ENCODE data around the gene ACVR1C. TPM values are rescaled to one million over a fixed set of nuclear protein-coding genes. Genes with fewer than 3 reads are reported as not detected.

ACVR1C gene
- total and polyA plus RNA-seq, 7 donors, result 0.13 to 1.9 (median 1.1) TPM

DNA sequence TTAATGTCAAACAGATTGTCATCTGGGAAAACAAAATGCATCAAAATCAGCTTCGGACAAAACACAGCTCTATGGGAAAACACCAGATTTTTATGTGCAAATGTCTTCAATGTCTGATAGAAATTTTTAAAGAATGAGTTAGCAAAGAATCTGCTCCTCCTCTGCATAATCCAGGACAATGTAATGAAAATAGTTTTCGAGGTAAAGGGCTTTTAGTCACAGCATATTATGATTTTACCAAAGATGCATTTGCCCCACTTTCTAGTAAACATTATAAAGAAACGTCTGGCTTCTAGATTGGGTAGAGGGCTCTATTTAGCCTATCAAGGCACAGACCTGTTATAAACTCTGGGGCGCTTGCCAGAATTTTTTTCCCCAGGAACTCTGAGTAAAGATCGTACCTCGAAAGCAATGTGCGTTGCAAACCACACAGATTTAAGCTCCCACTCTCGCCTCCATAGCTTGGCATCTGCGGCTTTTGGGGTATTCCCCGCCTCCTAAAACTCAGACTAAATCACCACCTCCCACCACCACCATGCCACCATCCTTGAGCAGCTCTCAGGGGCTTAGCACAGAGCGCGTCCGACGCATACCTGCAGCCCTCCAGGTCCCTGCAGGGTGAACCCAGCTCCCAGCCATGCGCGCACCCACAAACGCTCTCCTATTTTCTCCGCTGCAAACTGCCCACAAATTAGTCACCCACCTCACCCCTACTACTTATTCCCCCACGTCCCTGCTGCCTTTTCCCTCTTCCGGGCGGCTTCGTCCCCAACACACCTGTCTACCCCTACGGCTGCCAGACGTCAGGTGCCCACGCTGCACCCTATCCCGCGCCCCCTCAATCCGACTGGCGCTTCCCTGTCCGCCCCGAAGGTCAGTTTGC lies 829 bp downstream of the ACVR1C start:
- no peaks in the 10 kb centered on the region for H3K36me3 ChIP-seq (ENCODE audit: insufficient read depth in 1 of 2, low read depth in 1 of 2)
- H3K4me3 ChIP-seq, result peak overlapping the region; percentile 77
- H3K9me3 ChIP-seq, result no peaks in the 10 kb centered on the region
- peaks cover 0 to 6% (median 4%) of the 10 kb centered on the region in 3 donors for H3K27me3 ChIP-seq (ENCODE audit: insufficient read depth in 3 of 3, low read length in 2 of 3)
- H3K27ac ChIP-seq, result no peak overlapping the region
- no peaks in the 10 kb centered on the region for H3K4me1 ChIP-seq
- DNase-seq, result no peak
- intact Hi-C loops (cut with DNase I), result loop anchor here in 1 of 2 donors (10.0 kb wide), 1 partner anchor 377 kb away; no protein-coding TSS in a partner anchor
- WGBS, 3 donors, result 4% methylated on average over 31 of the region's 31 CpGs
- ATAC-seq, result peak; percentile 4 to 19 (median 12)
- TF ChIP-seq, protein P1, sequence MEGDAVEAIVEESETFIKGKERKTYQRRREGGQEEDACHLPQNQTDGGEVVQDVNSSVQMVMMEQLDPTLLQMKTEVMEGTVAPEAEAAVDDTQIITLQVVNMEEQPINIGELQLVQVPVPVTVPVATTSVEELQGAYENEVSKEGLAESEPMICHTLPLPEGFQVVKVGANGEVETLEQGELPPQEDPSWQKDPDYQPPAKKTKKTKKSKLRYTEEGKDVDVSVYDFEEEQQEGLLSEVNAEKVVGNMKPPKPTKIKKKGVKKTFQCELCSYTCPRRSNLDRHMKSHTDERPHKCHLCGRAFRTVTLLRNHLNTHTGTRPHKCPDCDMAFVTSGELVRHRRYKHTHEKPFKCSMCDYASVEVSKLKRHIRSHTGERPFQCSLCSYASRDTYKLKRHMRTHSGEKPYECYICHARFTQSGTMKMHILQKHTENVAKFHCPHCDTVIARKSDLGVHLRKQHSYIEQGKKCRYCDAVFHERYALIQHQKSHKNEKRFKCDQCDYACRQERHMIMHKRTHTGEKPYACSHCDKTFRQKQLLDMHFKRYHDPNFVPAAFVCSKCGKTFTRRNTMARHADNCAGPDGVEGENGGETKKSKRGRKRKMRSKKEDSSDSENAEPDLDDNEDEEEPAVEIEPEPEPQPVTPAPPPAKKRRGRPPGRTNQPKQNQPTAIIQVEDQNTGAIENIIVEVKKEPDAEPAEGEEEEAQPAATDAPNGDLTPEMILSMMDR (IDR thresholded peaks at IDR 0.05), result no peak

DNA sequence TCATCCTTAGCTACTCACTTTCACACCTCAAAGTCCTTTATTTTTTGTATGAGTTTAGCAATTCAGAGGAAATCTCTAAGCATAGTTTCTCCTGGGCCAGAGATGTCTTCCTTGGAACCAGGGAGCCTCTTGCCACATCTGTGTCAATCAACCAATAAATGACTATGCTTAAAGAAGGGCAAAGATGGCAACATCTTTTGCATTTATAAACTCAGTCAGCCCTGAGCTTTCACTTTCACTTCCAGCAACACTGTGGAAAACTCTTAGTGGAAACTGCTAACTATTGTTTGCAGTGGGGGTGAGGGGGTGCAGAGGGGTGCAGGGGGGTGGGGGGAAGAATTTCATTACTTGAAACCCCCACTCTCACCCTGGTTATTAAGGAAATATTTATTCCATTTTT lies 3.4 kb downstream of the ACVR1C start:
- ATAC-seq (no peak), DNase-seq (no peak)
- Histone ChIP-seq H3K9me3 (peaks cover 6% of the 10 kb centered on the region), H3K4me1 (no peaks in the 10 kb centered on the region), H3K4me3 (no peak overlapping the region), H3K27me3 (ENCODE audit: insufficient read depth in 3 of 3, low read length in 2 of 3) (peaks cover 0 to 6% (median 4%) of the 10 kb centered on the region in 3 donors), H3K27ac (no peak overlapping the region), H3K36me3 (ENCODE audit: insufficient read depth in 1 of 2, low read depth in 1 of 2) (no peaks in the 10 kb centered on the region)
- intact Hi-C loops (cut with DNase I), result loop anchor here in 1 of 2 donors (10.0 kb wide), 1 partner anchor 380 kb away; no protein-coding TSS in a partner anchor
- TF ChIP-seq, protein P1 (IDR thresholded peaks at IDR 0.05), result no peak

DNA sequence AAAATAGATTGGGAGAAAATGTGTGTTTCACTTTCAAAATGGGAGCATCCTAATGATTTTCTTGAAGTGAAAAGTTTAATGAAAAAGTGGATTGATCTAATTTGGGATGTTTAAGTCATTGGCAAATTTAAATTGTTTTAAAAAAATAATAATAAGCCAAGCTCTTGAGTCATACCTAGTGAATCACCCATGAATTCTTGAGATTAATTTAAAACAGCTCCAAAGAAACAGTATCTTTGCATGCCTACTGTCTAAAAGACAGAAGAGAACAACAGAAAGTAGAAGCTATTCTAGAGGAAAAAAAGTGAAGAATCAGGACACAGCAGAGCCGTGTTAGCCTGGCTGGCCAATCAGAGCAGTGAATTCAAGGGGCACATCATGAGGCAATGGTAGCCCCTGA lies 7.7 kb downstream of the ACVR1C start:
- intact Hi-C loops (cut with DNase I), result loop anchor here in 1 of 2 donors (10.0 kb wide), 1 partner anchor 384 kb away; no protein-coding TSS in a partner anchor
- 50 to 62% (median 58%) methylated on average over 1 of the region's 1 CpG for WGBS, 3 donors
- Histone ChIP-seq H3K27me3 (ENCODE audit: insufficient read depth in 3 of 3, low read length in 2 of 3) (peaks cover 0 to 6% (median 4%) of the 10 kb centered on the region in 3 donors), H3K4me3 (no peak overlapping the region), H3K36me3 (ENCODE audit: insufficient read depth in 1 of 2, low read depth in 1 of 2) (no peaks in the 10 kb centered on the region), H3K9me3 (peaks cover 6% of the 10 kb centered on the region), H3K4me1 (no peaks in the 10 kb centered on the region), H3K27ac (no peak overlapping the region)
- TF ChIP-seq, protein P1 (IDR thresholded peaks at IDR 0.05), result no peak
- ATAC-seq (no peak), DNase-seq (no peak)

DNA sequence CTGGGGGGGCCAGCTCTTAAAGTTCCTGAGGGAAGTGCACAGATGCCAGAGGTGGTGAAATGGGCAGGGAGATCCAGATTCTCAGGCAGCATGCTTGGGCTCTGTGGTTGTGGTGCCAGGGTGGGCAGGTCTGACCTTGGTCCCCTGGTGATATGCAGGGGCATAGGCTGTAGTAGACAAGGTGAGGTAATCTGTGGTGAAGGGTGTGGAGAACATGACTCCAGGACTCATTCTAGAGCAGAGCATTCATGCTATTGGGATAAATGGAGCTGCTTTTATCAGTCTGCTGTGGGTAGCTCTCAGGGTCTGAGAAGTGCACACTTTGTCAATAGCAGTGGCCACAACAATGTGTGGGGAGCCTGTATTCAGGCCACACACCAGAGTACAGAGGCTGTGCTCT lies 16.9 kb downstream of the ACVR1C start:
- DNase-seq, result no peak
- Histone ChIP-seq H3K4me3 (no peak overlapping the region), H3K27me3 (ENCODE audit: insufficient read depth in 3 of 3, low read length in 2 of 3) (no peaks in the 10 kb centered on the region), H3K4me1 (no peaks in the 10 kb centered on the region), H3K36me3 (ENCODE audit: insufficient read depth in 1 of 2, low read depth in 1 of 2) (no peaks in the 10 kb centered on the region), H3K27ac (no peak overlapping the region), H3K9me3 (peaks cover 6% of the 10 kb centered on the region)
- intact Hi-C loops (cut with DNase I), result no loop called here
- TF ChIP-seq, protein P1 (IDR thresholded peaks at IDR 0.05), result no peak
- ATAC-seq, result no peak
